MM.1S (cell line): ENCODE results near the gene NUTM1.
"Not testable (repeated sequence)": the region's sequence is repeated elsewhere in the genome, so short reads cannot be mapped to it uniquely, and the experiment has no call there.

Source experiments
- DNase-seq: peaks from one replicate; pipeline ENCODE4 v3.0.0-alpha.2; 2015
- H2AFZ ChIP-seq: fragments of 300-600 bp; sonication (generic); 2 replicates; pipeline ENCODE4 v1.6.0; 2016; ENCODE audit warnings: antibody characterized with exemption, low read length
- H3F3A ChIP-seq: fragments of 300-600 bp; sonication (generic); 2 replicates; pipeline ENCODE4 v1.6.1; 2016; ENCODE audit warnings: mild to moderate bottlenecking, antibody characterized with exemption, low read length, moderate library complexity, mixed read lengths; ENCODE audit not compliant: insufficient read depth
- H3K27ac ChIP-seq: fragments of 300-600 bp; sonication (generic); 2 replicates; pipeline ENCODE4 v1.5.1; 2016; ENCODE audit warnings: mild to moderate bottlenecking, low read length
- H3K27me3 ChIP-seq: fragments of 300-600 bp; sonication (generic); replicated peaks from 2 replicates; pipeline ENCODE4 v1.6.0; 2016; ENCODE audit warnings: low read length; ENCODE audit not compliant: insufficient read depth
- H3K36me3 ChIP-seq: fragments of 300-600 bp; sonication (generic); replicated peaks from 2 replicates; pipeline ENCODE4 v1.6.1; 2016; ENCODE audit warnings: mild to moderate bottlenecking, low read length, mixed read lengths; ENCODE audit not compliant: insufficient read depth
- H3K4me1 ChIP-seq: fragments of 300-600 bp; sonication (generic); 2 replicates; pipeline ENCODE4 v1.6.1; 2016; ENCODE audit warnings: low read length, mixed read lengths
- H3K4me2 ChIP-seq: fragments of 300-600 bp; sonication (generic); 2 replicates; pipeline ENCODE4 v1.6.0; 2016; ENCODE audit warnings: low read depth, low read length
- H3K4me3 ChIP-seq: fragments of 300-600 bp; sonication (generic); 2 replicates; pipeline ENCODE4 v1.5.1; 2016; ENCODE audit warnings: low read length, mixed read lengths
- H3K79me2 ChIP-seq: fragments of 300-600 bp; sonication (generic); 2 replicates; pipeline ENCODE4 v1.6.1; 2016; ENCODE audit warnings: mixed run types, low read length, mixed read lengths
- H3K9ac ChIP-seq: fragments of 300-600 bp; sonication (generic); 2 replicates; pipeline ENCODE4 v1.6.1; 2016; ENCODE audit warnings: low read length, mixed read lengths
- H3K9me2 ChIP-seq: fragments of 300-600 bp; sonication (generic); replicated peaks from 2 replicates; pipeline ENCODE4 v1.6.1; 2016; ENCODE audit warnings: mild to moderate bottlenecking, low read length, mixed read lengths; ENCODE audit not compliant: insufficient read depth
- H3K9me3 ChIP-seq: fragments of 300-600 bp; sonication (generic); replicated peaks from 2 replicates; pipeline ENCODE4 v1.6.1; 2016; ENCODE audit warnings: mild to moderate bottlenecking, low read length, mixed read lengths; ENCODE audit not compliant: insufficient read depth
- H4K20me1 ChIP-seq: fragments of 300-600 bp; sonication (generic); 2 replicates; pipeline ENCODE4 v1.6.1; 2016; ENCODE audit warnings: mild to moderate bottlenecking, low read length, moderate library complexity, mixed read lengths; ENCODE audit not compliant: insufficient read depth
- EZH2 ChIP-seq: fragments of 300-600 bp; sonication (generic); optimal IDR thresholded peaks from 2 replicates; pipeline ENCODE3; 2017; ENCODE audit warnings: low read depth, mild to moderate bottlenecking, antibody characterized with exemption, low read length, mixed read lengths
- EZH2phosphoT487 ChIP-seq: fragments of 300-600 bp; sonication (generic); IDR thresholded peaks from 2 replicates; pipeline ENCODE4 v1.6.1; 2018; ENCODE audit warnings: antibody characterized with exemption, low read length
- TF ChIP-seq, protein P1 (sequence below): fragments of 300-600 bp; sonication (generic); IDR thresholded peaks from 2 replicates; pipeline ENCODE4 v1.5.1; 2016; ENCODE audit warnings: antibody characterized with exemption, low read length, mixed read lengths

NUTM1 gene

DNA sequence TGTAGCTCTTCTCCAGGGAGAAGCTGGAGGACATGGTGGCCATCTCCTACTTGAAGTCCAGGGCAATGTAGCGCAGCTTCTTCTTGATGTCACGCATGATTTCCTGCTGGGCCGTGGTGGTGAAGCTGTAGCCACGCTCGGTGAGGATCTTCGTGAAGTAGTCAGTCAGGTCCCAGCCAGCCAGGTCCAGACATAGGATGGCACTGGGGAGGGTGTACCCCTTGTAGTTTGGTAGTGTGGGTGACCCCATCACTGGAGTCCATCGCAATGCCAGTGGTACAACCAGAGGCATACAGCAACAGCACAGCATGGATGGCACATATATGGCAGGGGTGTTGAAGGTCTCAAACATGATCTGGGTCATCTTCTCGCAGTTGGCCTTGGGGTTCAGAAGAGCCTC lies 30.8 kb downstream of the NUTM1 start:
- Histone ChIP-seq H3K4me3 (no peak overlapping the region), H3K27me3 (no peaks in the 10 kb centered on the region), H3K36me3 (no peaks in the 10 kb centered on the region), H3K9me3 (no peaks in the 10 kb centered on the region), H3K27ac (no peak overlapping the region), H2AFZ (no peak overlapping the region), H3K4me2 (no peak overlapping the region), H3K79me2 (no peaks in the 10 kb centered on the region), H3K9ac (no peak overlapping the region), H3K4me1 (no peaks in the 10 kb centered on the region), H3K9me2 (no peaks in the 10 kb centered on the region), H3F3A (peaks cover 12% of the 10 kb centered on the region), H4K20me1 (no peaks in the 10 kb centered on the region)
- no peak for DNase-seq
- no peak for TF ChIP-seq EZH2
- TF ChIP-seq EZH2phosphoT487, result no peak
- TF ChIP-seq, protein P1, sequence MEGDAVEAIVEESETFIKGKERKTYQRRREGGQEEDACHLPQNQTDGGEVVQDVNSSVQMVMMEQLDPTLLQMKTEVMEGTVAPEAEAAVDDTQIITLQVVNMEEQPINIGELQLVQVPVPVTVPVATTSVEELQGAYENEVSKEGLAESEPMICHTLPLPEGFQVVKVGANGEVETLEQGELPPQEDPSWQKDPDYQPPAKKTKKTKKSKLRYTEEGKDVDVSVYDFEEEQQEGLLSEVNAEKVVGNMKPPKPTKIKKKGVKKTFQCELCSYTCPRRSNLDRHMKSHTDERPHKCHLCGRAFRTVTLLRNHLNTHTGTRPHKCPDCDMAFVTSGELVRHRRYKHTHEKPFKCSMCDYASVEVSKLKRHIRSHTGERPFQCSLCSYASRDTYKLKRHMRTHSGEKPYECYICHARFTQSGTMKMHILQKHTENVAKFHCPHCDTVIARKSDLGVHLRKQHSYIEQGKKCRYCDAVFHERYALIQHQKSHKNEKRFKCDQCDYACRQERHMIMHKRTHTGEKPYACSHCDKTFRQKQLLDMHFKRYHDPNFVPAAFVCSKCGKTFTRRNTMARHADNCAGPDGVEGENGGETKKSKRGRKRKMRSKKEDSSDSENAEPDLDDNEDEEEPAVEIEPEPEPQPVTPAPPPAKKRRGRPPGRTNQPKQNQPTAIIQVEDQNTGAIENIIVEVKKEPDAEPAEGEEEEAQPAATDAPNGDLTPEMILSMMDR, result no peak

DNA sequence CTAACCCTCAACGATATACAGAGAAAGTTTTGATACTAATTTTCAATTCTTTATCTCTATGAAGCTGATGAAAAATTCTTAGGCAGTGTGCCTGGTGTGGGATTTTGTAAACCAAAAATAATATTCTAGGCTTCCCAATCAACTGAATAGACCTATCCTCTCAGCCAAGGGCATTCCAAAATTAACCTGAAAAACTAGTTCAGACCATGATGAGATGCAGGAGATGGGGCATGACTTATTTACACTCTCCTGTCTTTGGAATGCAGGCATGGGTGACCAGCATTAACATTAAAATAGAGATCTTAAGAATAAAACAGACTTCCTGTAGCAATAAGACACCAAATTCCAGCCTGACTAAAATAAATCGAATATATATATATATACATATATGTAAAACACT lies 31.7 kb downstream of the NUTM1 start:
- no peak for DNase-seq
- no peak for TF ChIP-seq EZH2
- H3K4me2 ChIP-seq, result no peak overlapping the region

DNA sequence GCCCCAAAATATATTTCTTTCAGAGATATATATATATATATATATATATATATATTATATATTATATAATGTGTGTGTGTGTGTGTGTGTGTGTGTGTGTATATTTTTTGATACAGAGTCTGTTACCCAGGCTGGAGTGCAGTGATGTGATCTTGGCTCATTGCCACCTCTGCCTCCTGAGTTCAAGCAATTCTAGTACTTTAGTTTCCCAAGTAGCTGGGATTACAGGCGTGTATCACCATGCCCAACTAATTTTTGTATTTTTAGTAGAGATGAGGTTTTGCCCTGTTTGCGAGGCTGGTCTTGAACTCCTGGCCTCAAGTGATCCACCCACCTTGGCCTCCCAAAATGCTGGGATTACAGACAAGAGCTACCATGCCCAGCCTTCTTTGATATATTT lies 32.4 kb downstream of the NUTM1 start:
- H3K9me3 ChIP-seq, H3K36me3 ChIP-seq, H3F3A ChIP-seq, H3K4me1 ChIP-seq, H3K9me2 ChIP-seq, H3K4me3 ChIP-seq, H4K20me1 ChIP-seq, H2AFZ ChIP-seq, H3K9ac ChIP-seq, H3K79me2 ChIP-seq, H3K27ac ChIP-seq, H3K4me2 ChIP-seq, DNase-seq, H3K27me3 ChIP-seq: not testable (repeated sequence)

More for the DNA sequence above, 31.7 kb downstream of the NUTM1 start:
- Histone ChIP-seq H4K20me1 (no peaks in the 10 kb centered on the region), H3K4me3 (no peak overlapping the region), H3K9ac (no peak overlapping the region), H3K9me2 (no peaks in the 10 kb centered on the region), H3F3A (peaks cover 5% of the 10 kb centered on the region), H3K9me3 (no peaks in the 10 kb centered on the region), H3K27ac (no peak overlapping the region), H2AFZ (no peak overlapping the region), H3K79me2 (no peaks in the 10 kb centered on the region), H3K4me1 (no peaks in the 10 kb centered on the region), H3K27me3 (no peaks in the 10 kb centered on the region), H3K36me3 (no peaks in the 10 kb centered on the region)

DNA sequence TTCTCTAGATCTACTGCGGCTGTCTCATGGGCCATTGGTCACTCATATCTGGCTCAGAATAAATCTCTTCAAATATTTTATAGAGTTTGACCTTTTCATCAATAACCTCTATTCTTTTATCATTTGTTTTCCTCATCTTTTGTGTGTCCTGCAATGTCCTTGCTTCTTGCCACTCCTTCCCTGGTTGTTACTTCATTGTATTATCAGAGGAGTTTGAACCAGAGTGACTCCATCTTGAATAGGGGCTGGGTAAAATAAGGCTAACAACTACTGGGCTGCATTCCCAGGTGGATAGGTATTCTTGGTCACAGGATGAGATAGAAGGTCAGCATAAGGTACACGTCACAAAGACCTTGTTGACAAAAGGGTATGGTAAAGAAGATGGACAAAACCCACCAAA lies 33.7 kb downstream of the NUTM1 start:
- no peak overlapping the region for H2AFZ ChIP-seq
- TF ChIP-seq EZH2 (no peak), EZH2phosphoT487 (no peak)
- TF ChIP-seq, protein P1, result no peak
- no peaks in the 10 kb centered on the region for H3K9me2 ChIP-seq
- no peak overlapping the region for H3K4me2 ChIP-seq
- no peaks in the 10 kb centered on the region for H3K4me1 ChIP-seq
- H3K36me3 ChIP-seq, result no peaks in the 10 kb centered on the region
- no peaks in the 10 kb centered on the region for H3F3A ChIP-seq
- no peaks in the 10 kb centered on the region for H4K20me1 ChIP-seq
- H3K27ac ChIP-seq, result no peak overlapping the region
- no peak for DNase-seq
- H3K9ac ChIP-seq, result no peak overlapping the region
- no peaks in the 10 kb centered on the region for H3K27me3 ChIP-seq
- no peaks in the 10 kb centered on the region for H3K79me2 ChIP-seq
- no peak overlapping the region for H3K4me3 ChIP-seq
- no peaks in the 10 kb centered on the region for H3K9me3 ChIP-seq

DNA sequence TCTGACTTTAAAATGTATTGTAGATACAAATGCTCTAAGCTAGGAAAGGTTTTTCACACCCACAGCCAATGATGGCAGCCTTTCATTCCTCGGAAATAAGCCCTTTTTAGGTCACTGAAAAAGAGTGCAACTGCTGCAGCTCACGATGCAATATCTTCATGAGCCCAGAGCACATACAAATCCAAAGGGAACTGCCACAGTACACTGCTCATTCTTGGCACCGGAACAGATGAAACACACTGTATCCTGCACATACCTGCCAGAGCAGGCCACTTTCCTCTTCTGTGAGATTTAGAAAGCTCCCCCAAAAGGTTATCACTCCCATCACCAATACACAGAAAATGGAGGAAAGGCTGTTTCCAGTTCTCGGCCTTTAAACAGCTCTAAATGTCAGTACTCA lies 37.4 kb downstream of the NUTM1 start:
- H3K36me3 ChIP-seq, H3K9me3 ChIP-seq, H3K79me2 ChIP-seq, H3K4me3 ChIP-seq, H3K27me3 ChIP-seq, H3F3A ChIP-seq, DNase-seq, H3K27ac ChIP-seq, H3K4me2 ChIP-seq, H2AFZ ChIP-seq, H4K20me1 ChIP-seq, H3K9ac ChIP-seq, H3K4me1 ChIP-seq, H3K9me2 ChIP-seq: not testable (repeated sequence)

DNA sequence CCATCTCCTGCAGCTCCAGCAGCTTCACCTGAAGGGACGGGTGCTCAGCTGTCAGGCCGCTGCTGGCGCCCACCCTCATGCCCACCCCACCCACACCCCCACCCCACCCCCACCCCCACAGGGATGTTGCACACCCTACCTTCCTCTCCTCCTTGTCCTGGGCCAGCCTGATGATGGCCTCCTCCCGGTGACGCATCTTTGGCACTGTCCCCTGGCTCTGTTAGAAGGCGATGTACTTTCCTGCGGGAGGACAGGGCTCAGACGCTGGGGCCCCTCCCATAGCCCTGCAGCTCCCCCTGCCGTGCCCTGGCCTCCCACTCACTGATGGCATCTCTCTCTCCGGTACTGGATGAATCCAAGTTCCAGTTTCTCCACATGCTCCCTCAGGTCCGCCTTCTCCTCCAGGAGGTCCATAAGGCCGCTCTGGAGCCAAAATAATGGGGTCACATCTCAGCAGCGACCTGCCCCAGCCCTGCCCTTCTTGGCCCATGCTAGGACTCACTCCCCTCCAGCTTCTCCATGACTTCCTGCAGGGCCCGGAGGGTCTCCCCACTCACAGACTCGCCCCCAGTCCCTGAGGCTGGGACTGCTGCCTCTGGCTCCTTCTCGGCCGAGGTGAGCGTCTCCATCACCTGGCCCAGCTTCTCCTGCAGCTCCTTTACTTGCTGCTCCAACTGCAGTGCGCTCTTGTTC lies 38.9 kb downstream of the NUTM1 start:
- H3K79me2 ChIP-seq, H3F3A ChIP-seq: not testable (repeated sequence)

More for the DNA sequence above, 38.9 kb downstream of the NUTM1 start:
- H3K4me3 ChIP-seq, H3K9me3 ChIP-seq, H2AFZ ChIP-seq, H3K4me1 ChIP-seq, H3K9me2 ChIP-seq, H3K27me3 ChIP-seq, H3K27ac ChIP-seq, H3K4me2 ChIP-seq, H3K9ac ChIP-seq, H4K20me1 ChIP-seq, H3K36me3 ChIP-seq, DNase-seq: not testable (repeated sequence)
